SK-N-SH (cell line): Measurements from ENCODE around the gene DNTT. TPM values are rescaled to one million over a fixed set of nuclear protein-coding genes. Genes with fewer than 3 reads are reported as not detected.

Source experiments
- CTCF ChIA-PET: fragments of 300-600, 350-600 bp; formaldehyde crosslinking; extraction: SDS; loops from one replicate; lab custom pipeline; 2021; lab: Yijun Ruan, JAX
- POLR2A ChIA-PET: fragments of 350-600 bp; sonication (Branson Sonifier 250); formaldehyde crosslinking; extraction: SDS; loops from one replicate; lab custom pipeline; 2020; ENCODE audit warnings: antibody characterized with exemption, inconsistent platforms; lab: Yijun Ruan, JAX
- DNase-seq: peaks from one replicate; pipeline ENCODE4 v3.0.0; 2012
- H2AFZ ChIP-seq: fragments of 200-600 bp; sonication (generic); 2 replicates; pipeline ENCODE4 v1.8.1; 2016; ENCODE audit warnings: antibody characterized with exemption, mild to moderate bottlenecking, low read depth
- H3F3A ChIP-seq: fragments of 200-600 bp; sonication (generic); replicated peaks from 2 replicates; pipeline ENCODE3; 2016; ENCODE audit warnings: antibody characterized with exemption, mild to moderate bottlenecking; ENCODE audit not compliant: insufficient read depth
- H3K27ac ChIP-seq, 2 experiments: fragments of 200-500 bp in 1 of 2; fragments of 200-600 bp in 1 of 2; sonication (Bioruptor generic) in 1 of 2; sonication (generic), shearing (Covaris generic) in 1 of 2; 2 replicates each; pipeline versions ENCODE4 v1.5.1 to v1.6.1; 2014 to 2016; ENCODE audit warnings: low read depth in 2 of 2, inconsistent platforms in 1 of 2, low read length in 1 of 2, mild to moderate bottlenecking in 1 of 2, mixed read lengths in 1 of 2
- H3K27me3 ChIP-seq: fragments of 200-600 bp; sonication (generic), shearing (Covaris generic); 2 replicates; pipeline ENCODE4 v1.6.1; 2016; ENCODE audit warnings: mixed run types; ENCODE audit not compliant: insufficient read depth
- H3K36me3 ChIP-seq, 2 experiments: fragments of 200-500 bp in 1 of 2; fragments of 200-600 bp in 1 of 2; sonication (Bioruptor generic) in 1 of 2; sonication (generic) in 1 of 2; replicated peaks in 1 of 2; 2 replicates each; pipeline versions ENCODE3 to v1.5.1; 2014 to 2016; ENCODE audit warnings: low read length in 1 of 2, mild to moderate bottlenecking in 1 of 2; ENCODE audit not compliant: insufficient read depth in 2 of 2, control insufficient read depth in 1 of 2
- H3K4me1 ChIP-seq, 2 experiments: fragments of 200-500 bp in 1 of 2; fragments of 200-600 bp in 1 of 2; sonication (Bioruptor generic) in 1 of 2; sonication (generic), shearing (Covaris generic) in 1 of 2; 2 replicates each; pipeline versions ENCODE4 v1.5.1 to v1.6.1; 2014 to 2016; ENCODE audit warnings: low read depth in 1 of 2, low read length in 1 of 2, mixed run types in 1 of 2; ENCODE audit not compliant: insufficient read depth in 2 of 2, control insufficient read depth in 1 of 2
- H3K4me2 ChIP-seq: fragments of 200-600 bp; sonication (generic), shearing (Covaris generic); 2 replicates; pipeline ENCODE4 v1.6.1; 2017; ENCODE audit warnings: mixed run types
- H3K4me3 ChIP-seq, 2 experiments: fragments of 200-500 bp in 1 of 2; fragments of 200-600 bp in 1 of 2; sonication (Bioruptor generic) in 1 of 2; sonication (generic), shearing (Covaris generic) in 1 of 2; 2 replicates each; pipeline versions ENCODE4 v1.5.1 to v1.8.1; 2014 to 2016; ENCODE audit warnings: low read depth in 2 of 2, inconsistent platforms in 1 of 2, low read length in 1 of 2, mild to moderate bottlenecking in 1 of 2, mixed read lengths in 1 of 2, moderate library complexity in 1 of 2
- H3K79me2 ChIP-seq: fragments of 200-600 bp; sonication (generic); 2 replicates; pipeline ENCODE4 v1.8.1; 2017; ENCODE audit warnings: mild to moderate bottlenecking; ENCODE audit not compliant: insufficient read depth
- H3K9ac ChIP-seq: fragments of 200-600 bp; sonication (generic); 2 replicates; pipeline ENCODE4 v1.6.1; 2017; ENCODE audit warnings: mixed run types
- H3K9me2 ChIP-seq: fragments of 200-600 bp; sonication (generic); 2 replicates; pipeline ENCODE4 v1.6.1; 2017; ENCODE audit warnings: mixed run types
- H3K9me3 ChIP-seq: fragments of 200-600 bp; sonication (generic); 2 replicates; pipeline ENCODE4 v1.6.1; 2017; ENCODE audit warnings: mixed run types, mild to moderate bottlenecking, moderate library complexity
- H4K20me1 ChIP-seq: fragments of 200-600 bp; sonication (generic); 2 replicates; pipeline ENCODE4 v1.6.1; 2017; ENCODE audit warnings: mild to moderate bottlenecking, mixed run types; ENCODE audit not compliant: insufficient read depth
- CHD2 ChIP-seq: fragments of 150-350 bp; IDR thresholded peaks from 2 replicates; pipeline ENCODE4 v1.6.1; 2018; ENCODE audit warnings: low read length; ENCODE audit not compliant: partially characterized antibody
- FOSL2 ChIP-seq: IDR thresholded peaks from 2 replicates; pipeline ENCODE4 v1.4.0; 2012; ENCODE audit warnings: low read depth, mild to moderate bottlenecking, moderate library complexity, borderline replicate concordance
- FOXJ3 ChIP-seq: sonication (generic); formaldehyde crosslinking; IDR thresholded peaks from 2 replicates; pipeline ENCODE4 v1.5.1; 2020; ENCODE audit warnings: mild to moderate bottlenecking, missing genetic modification reagents
- FOXM1 ChIP-seq: IDR thresholded peaks from 2 replicates; pipeline ENCODE4 v1.4.0; 2012; ENCODE audit warnings: low read depth, mild to moderate bottlenecking
- GABPA ChIP-seq: IDR thresholded peaks from 2 replicates; pipeline ENCODE4 v1.4.0; 2012; ENCODE audit warnings: low read depth, mild to moderate bottlenecking
- GATA2 ChIP-seq: sonication (generic); formaldehyde crosslinking; IDR thresholded peaks from 2 replicates; pipeline ENCODE4 v1.5.0; 2020; ENCODE audit warnings: mild to moderate bottlenecking, missing genetic modification reagents
- JUND ChIP-seq: IDR thresholded peaks from 2 replicates; pipeline ENCODE4 v1.4.0; 2012
- MAX ChIP-seq: IDR thresholded peaks from 2 replicates; pipeline ENCODE4 v1.4.0; 2012; ENCODE audit warnings: low read depth
- NFIC ChIP-seq: IDR thresholded peaks from 2 replicates; pipeline ENCODE4 v1.4.0; 2012; ENCODE audit warnings: borderline replicate concordance
- POLR2AphosphoS5 ChIP-seq: IDR thresholded peaks from 2 replicates; pipeline ENCODE4 v1.6.1; 2012; ENCODE audit warnings: low read depth, low read length
- RXRA ChIP-seq: IDR thresholded peaks from 2 replicates; pipeline ENCODE4 v1.4.0; 2012; ENCODE audit warnings: low read depth, mild to moderate bottlenecking, borderline replicate concordance
- SIN3A ChIP-seq: IDR thresholded peaks from 2 replicates; pipeline ENCODE4 v1.6.1; 2012; ENCODE audit warnings: low read depth, mild to moderate bottlenecking, low read length, moderate library complexity, borderline replicate concordance
- TAF1 ChIP-seq: IDR thresholded peaks from 2 replicates; pipeline ENCODE4 v1.6.1; 2012; ENCODE audit warnings: low read depth, mild to moderate bottlenecking, low read length, moderate library complexity, borderline replicate concordance
- TEAD4 ChIP-seq: IDR thresholded peaks from 2 replicates; pipeline ENCODE4 v1.4.0; 2012; ENCODE audit warnings: mild to moderate bottlenecking, borderline replicate concordance; ENCODE audit not compliant: insufficient read depth
- YY1 ChIP-seq: IDR thresholded peaks from 2 replicates; pipeline ENCODE4 v1.4.0; 2012; ENCODE audit warnings: low read depth, mild to moderate bottlenecking
- polyA plus RNA-seq, 3 experiments: library from polyadenylated mRNA; depleted of rRNA; stranded (reverse); fragments of >200 nt; gene quantifications; 2 replicates each; pipeline ENCODE4 v1.2.3, GENCODE V29; 2012
- TF ChIP-seq, protein P1 (sequence below): IDR thresholded peaks from 2 replicates; pipeline ENCODE4 v1.4.0; 2012; ENCODE audit warnings: low read depth, borderline replicate concordance
- TF ChIP-seq, protein P2 (sequence below): fragments of 150-350 bp; IDR thresholded peaks from 2 replicates; pipeline ENCODE4 v1.6.1; 2016; ENCODE audit warnings: mild to moderate bottlenecking, low read depth, low read length
- TF ChIP-seq, protein P3 (sequence below): IDR thresholded peaks from 2 replicates; pipeline ENCODE4; 2012

The DNTT gene
- polyA plus RNA-seq, 1 of the 3 experiments (the other 2 are of a cell fraction): not detected

DNA sequence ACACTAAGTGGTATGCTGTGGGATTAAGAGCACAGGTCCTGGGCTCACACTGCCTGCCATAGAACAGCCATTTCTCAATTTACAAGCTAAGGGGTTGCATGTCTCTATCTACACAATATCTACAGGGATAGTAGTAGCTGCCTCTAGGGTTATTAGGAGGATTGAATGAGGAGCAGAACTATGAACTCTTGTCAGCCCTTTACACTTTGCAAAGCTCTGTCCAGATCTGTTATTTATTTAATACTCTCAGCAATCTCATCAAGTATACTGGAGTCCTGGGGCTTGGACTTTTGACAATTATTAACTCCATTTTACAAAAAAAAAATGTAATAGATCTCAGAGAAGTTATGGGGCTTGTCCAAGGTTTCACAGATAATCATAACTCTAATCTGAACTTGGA, 47.8 kb downstream of the DNTT start:
- H3K4me3 ChIP-seq: no peak overlapping the region
- no peak overlapping the region for H3K27ac ChIP-seq
- H3K9ac ChIP-seq: no peak overlapping the region
- no peak for DNase-seq
- no peaks in the 10 kb centered on the region for H4K20me1 ChIP-seq
- no peak overlapping the region for H3K4me2 ChIP-seq
- H3K27me3 ChIP-seq: peaks cover 4% of the 10 kb centered on the region; the same call in 1 of the 2 replicates
- no peaks in the 10 kb centered on the region for H3K79me2 ChIP-seq
- H3K4me1 ChIP-seq: no peaks in the 10 kb centered on the region
- H3K36me3 ChIP-seq: no peaks in the 10 kb centered on the region
- CTCF ChIA-PET: interaction anchor here (2.1 to 2.6 kb wide), 2 partner anchors 12 to 18 kb away, joined by 8 to 13 read pairs; no protein-coding TSS in a partner anchor
- POLR2A ChIA-PET: no interaction called here
- H3K9me2 ChIP-seq: no peaks in the 10 kb centered on the region; the same call in 1 of the 2 replicates
- no peak for TF ChIP-seq GABPA
- no peak for TF ChIP-seq SIN3A
- TF ChIP-seq, protein P1, sequence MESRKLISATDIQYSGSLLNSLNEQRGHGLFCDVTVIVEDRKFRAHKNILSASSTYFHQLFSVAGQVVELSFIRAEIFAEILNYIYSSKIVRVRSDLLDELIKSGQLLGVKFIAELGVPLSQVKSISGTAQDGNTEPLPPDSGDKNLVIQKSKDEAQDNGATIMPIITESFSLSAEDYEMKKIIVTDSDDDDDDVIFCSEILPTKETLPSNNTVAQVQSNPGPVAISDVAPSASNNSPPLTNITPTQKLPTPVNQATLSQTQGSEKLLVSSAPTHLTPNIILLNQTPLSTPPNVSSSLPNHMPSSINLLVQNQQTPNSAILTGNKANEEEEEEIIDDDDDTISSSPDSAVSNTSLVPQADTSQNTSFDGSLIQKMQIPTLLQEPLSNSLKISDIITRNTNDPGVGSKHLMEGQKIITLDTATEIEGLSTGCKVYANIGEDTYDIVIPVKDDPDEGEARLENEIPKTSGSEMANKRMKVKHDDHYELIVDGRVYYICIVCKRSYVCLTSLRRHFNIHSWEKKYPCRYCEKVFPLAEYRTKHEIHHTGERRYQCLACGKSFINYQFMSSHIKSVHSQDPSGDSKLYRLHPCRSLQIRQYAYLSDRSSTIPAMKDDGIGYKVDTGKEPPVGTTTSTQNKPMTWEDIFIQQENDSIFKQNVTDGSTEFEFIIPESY: no peak
- TF ChIP-seq GATA2 (CRISPR knock-in tag): no peak
- TF ChIP-seq CHD2: no peak
- TF ChIP-seq, protein P2, sequence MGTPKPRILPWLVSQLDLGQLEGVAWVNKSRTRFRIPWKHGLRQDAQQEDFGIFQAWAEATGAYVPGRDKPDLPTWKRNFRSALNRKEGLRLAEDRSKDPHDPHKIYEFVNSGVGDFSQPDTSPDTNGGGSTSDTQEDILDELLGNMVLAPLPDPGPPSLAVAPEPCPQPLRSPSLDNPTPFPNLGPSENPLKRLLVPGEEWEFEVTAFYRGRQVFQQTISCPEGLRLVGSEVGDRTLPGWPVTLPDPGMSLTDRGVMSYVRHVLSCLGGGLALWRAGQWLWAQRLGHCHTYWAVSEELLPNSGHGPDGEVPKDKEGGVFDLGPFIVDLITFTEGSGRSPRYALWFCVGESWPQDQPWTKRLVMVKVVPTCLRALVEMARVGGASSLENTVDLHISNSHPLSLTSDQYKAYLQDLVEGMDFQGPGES: no peak
- no peak for TF ChIP-seq MAX
- no peak for TF ChIP-seq TAF1
- TF ChIP-seq JUND: no peak
- TF ChIP-seq FOXJ3 (CRISPR knock-in tag): no peak
- no peak for TF ChIP-seq POLR2AphosphoS5
- no peak for TF ChIP-seq YY1
- no peak for TF ChIP-seq RXRA
- no peak for TF ChIP-seq TEAD4
- TF ChIP-seq FOXM1: no peak
- TF ChIP-seq, protein P3, sequence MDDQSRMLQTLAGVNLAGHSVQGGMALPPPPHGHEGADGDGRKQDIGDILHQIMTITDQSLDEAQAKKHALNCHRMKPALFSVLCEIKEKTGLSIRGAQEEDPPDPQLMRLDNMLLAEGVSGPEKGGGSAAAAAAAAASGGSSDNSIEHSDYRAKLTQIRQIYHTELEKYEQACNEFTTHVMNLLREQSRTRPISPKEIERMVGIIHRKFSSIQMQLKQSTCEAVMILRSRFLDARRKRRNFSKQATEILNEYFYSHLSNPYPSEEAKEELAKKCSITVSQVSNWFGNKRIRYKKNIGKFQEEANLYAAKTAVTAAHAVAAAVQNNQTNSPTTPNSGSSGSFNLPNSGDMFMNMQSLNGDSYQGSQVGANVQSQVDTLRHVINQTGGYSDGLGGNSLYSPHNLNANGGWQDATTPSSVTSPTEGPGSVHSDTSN: no peak
- no peak for TF ChIP-seq FOSL2
- no peak for TF ChIP-seq NFIC
- H2AFZ ChIP-seq: no peak overlapping the region
- H3F3A ChIP-seq: no peaks in the 10 kb centered on the region
- H3K9me3 ChIP-seq: no peaks in the 10 kb centered on the region
